Effector memory CD4-positive, alpha-beta T cell (primary cell): ENCODE data around the gene NUP160.
"Not testable (repeated sequence)": the region's sequence is repeated elsewhere in the genome, so short reads cannot be mapped to it uniquely, and the experiment has no call there.

Source experiments
- DNase-seq, 3 donors: peaks; one replicate each; pipeline ENCODE4 v3.0.0-alpha.2; 2020
- H3K27ac ChIP-seq: 2 replicates; pipeline ENCODE4 v1.7.0; 2013; ENCODE audit warnings: mild to moderate bottlenecking, low read length, moderate library complexity; ENCODE audit not compliant: insufficient read depth, poor library complexity, severe bottlenecking
- H3K27me3 ChIP-seq: replicated peaks from 2 replicates; pipeline ENCODE4 v1.7.0; 2013; ENCODE audit warnings: mild to moderate bottlenecking, low read length; ENCODE audit not compliant: insufficient read depth, control insufficient read depth, poor library complexity, severe bottlenecking
- H3K36me3 ChIP-seq: 2 replicates; pipeline ENCODE4 v1.7.0; 2013; ENCODE audit warnings: mild to moderate bottlenecking, low read length, moderate library complexity; ENCODE audit not compliant: control insufficient read depth, insufficient read depth
- H3K4me1 ChIP-seq: 2 replicates; pipeline ENCODE4 v1.7.0; 2013; ENCODE audit warnings: low read length, mild to moderate bottlenecking; ENCODE audit not compliant: control insufficient read depth, insufficient read depth, poor library complexity, severe bottlenecking
- H3K4me3 ChIP-seq: 2 replicates; pipeline ENCODE4 v1.7.0; 2013; ENCODE audit warnings: low read length, low read depth, mild to moderate bottlenecking; ENCODE audit not compliant: insufficient read depth, poor library complexity, severe bottlenecking
- H3K9me3 ChIP-seq: 2 replicates; pipeline ENCODE4 v1.7.0; 2013; ENCODE audit warnings: mild to moderate bottlenecking, low read length, moderate library complexity; ENCODE audit not compliant: control insufficient read depth

NUP160 gene

GRCh38 chr11:47847537-47847891 is 636 bp downstream of the NUP160 start:
- Histone ChIP-seq H3K4me1 (peaks cover 31% of the 10 kb centered on the region), H3K4me3 (peak overlapping the region; percentile 97), H3K27me3 (no peaks in the 10 kb centered on the region), H3K36me3 (peaks cover 19% of the 10 kb centered on the region), H3K27ac (peak overlapping the region; percentile 90), H3K9me3 (no peaks in the 10 kb centered on the region)
- DNase-seq = no peak

GRCh38 chr11:47846998-47847397 is 1.2 kb downstream of the NUP160 start:
- peak overlapping the region; percentile 90 for H3K27ac ChIP-seq
- H3K4me1 ChIP-seq = peaks cover 31% of the 10 kb centered on the region
- H3K9me3 ChIP-seq = no peaks in the 10 kb centered on the region
- no peaks in the 10 kb centered on the region for H3K27me3 ChIP-seq
- H3K4me3 ChIP-seq = no peak overlapping the region
- H3K36me3 ChIP-seq = peaks cover 24% of the 10 kb centered on the region
- no peak for DNase-seq

GRCh38 chr11:47843361-47844055 is 4.6 kb downstream of the NUP160 start:
- H3K9me3 ChIP-seq = no peaks in the 10 kb centered on the region
- peaks cover 53% of the 10 kb centered on the region for H3K36me3 ChIP-seq
- peaks cover 9% of the 10 kb centered on the region for H3K4me1 ChIP-seq
- no peak overlapping the region for H3K27ac ChIP-seq
- no peak overlapping the region for H3K4me3 ChIP-seq
- no peaks in the 10 kb centered on the region for H3K27me3 ChIP-seq
- DNase-seq = no peak

- peaks cover 9% of the 10 kb centered on the region for H3K4me1 ChIP-seq
- no peaks in the 10 kb centered on the region for H3K9me3 ChIP-seq
- no peak for DNase-seq
- no peak overlapping the region for H3K27ac ChIP-seq
- peaks cover 58% of the 10 kb centered on the region for H3K36me3 ChIP-seq
- H3K4me3 ChIP-seq = no peak overlapping the region
- no peaks in the 10 kb centered on the region for H3K27me3 ChIP-seq
Measured at GRCh38 chr11:47842749-47843148, 5.4 kb downstream of the NUP160 start.

GRCh38 chr11:47837929-47838328 is 10.2 kb downstream of the NUP160 start:
- Histone ChIP-seq H3K27ac (no peak overlapping the region), H3K9me3 (no peaks in the 10 kb centered on the region), H3K36me3 (peaks cover 88% of the 10 kb centered on the region), H3K4me1 (no peaks in the 10 kb centered on the region), H3K27me3 (no peaks in the 10 kb centered on the region), H3K4me3 (no peak overlapping the region)
- no peak for DNase-seq

DNA sequence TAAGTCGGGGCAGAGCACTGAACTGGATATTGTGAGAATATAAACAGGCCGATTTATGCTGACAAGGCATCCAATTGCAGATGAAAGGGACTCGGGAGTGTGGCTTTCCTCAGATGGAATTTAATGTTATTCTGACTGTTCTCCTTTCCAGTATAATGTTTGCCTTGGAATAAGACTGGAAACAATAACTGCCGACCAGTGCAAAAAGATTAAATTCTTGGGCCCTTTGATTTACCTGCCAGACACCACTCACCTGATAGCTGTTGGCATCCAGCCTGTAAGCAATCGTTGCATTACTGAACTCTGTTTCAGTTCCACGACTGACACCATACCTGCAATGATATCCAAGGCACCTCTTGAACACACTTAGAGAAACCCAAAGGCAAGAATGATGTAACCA is 10.9 kb downstream of the NUP160 start:
- H3K9me3 ChIP-seq = no peaks in the 10 kb centered on the region
- no peaks in the 10 kb centered on the region for H3K4me1 ChIP-seq
- peaks cover 89% of the 10 kb centered on the region for H3K36me3 ChIP-seq
- no peaks in the 10 kb centered on the region for H3K27me3 ChIP-seq
- no peak overlapping the region for H3K4me3 ChIP-seq
- no peak overlapping the region for H3K27ac ChIP-seq
- DNase-seq = no peak

DNA sequence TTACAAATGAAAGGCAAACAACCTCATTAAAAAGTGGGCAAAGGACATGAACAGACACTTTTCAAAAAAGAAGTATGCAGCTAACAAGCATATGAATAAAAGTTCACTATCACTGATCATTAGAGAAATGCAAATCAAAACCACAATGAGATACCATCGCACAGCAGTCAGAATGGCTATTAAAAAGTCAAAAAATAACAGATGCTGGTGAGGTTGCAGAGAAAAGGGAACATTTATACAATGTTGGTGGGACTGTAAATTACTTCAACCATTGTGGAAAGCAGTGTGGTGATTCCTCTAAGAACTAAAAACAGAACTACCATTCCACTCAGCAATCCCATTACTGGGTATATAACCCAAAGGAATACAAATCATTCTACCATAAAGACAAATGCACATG is 18.1 kb downstream of the NUP160 start:
- H3K4me1 ChIP-seq, H3K4me3 ChIP-seq, H3K27ac ChIP-seq, H3K27me3 ChIP-seq, H3K9me3 ChIP-seq, DNase-seq: not testable (repeated sequence)
- peaks cover 39% of the 10 kb centered on the region for H3K36me3 ChIP-seq

GRCh38 chr11:47828284-47828683 is 19.9 kb downstream of the NUP160 start:
- Histone ChIP-seq H3K9me3 (no peaks in the 10 kb centered on the region), H3K4me3 (no peak overlapping the region), H3K27ac (no peak overlapping the region), H3K4me1 (no peaks in the 10 kb centered on the region), H3K27me3 (no peaks in the 10 kb centered on the region), H3K36me3 (peaks cover 27% of the 10 kb centered on the region)
- DNase-seq = no peak

GRCh38 chr11:47822664-47823063 is 25.5 kb downstream of the NUP160 start:
- H3K27me3 ChIP-seq, H3K4me1 ChIP-seq, H3K27ac ChIP-seq, DNase-seq, H3K9me3 ChIP-seq, H3K4me3 ChIP-seq: not testable (repeated sequence)
- peaks cover 33% of the 10 kb centered on the region for H3K36me3 ChIP-seq

GRCh38 chr11:47819743-47820142 is 28.4 kb downstream of the NUP160 start:
- no peaks in the 10 kb centered on the region for H3K4me1 ChIP-seq
- no peak overlapping the region for H3K27ac ChIP-seq
- no peak for DNase-seq
- no peaks in the 10 kb centered on the region for H3K27me3 ChIP-seq
- no peak overlapping the region for H3K4me3 ChIP-seq
- no peaks in the 10 kb centered on the region for H3K9me3 ChIP-seq
- peaks cover 34% of the 10 kb centered on the region for H3K36me3 ChIP-seq
